Urothelium cell line (cell line): ENCODE data around the gene ZBTB2.

ENCODE experiments used
- DNase-seq: peaks from one replicate; pipeline ENCODE4 v3.0.0; 2011; ENCODE audit warnings: low spot score, mixed read lengths
- FAIRE-seq: peaks from 2 replicates; lab custom pipeline; 2011; peaks lifted over from hg19 to GRCh38; lab: Jason Lieb, UNC

ZBTB2 gene, protein sequence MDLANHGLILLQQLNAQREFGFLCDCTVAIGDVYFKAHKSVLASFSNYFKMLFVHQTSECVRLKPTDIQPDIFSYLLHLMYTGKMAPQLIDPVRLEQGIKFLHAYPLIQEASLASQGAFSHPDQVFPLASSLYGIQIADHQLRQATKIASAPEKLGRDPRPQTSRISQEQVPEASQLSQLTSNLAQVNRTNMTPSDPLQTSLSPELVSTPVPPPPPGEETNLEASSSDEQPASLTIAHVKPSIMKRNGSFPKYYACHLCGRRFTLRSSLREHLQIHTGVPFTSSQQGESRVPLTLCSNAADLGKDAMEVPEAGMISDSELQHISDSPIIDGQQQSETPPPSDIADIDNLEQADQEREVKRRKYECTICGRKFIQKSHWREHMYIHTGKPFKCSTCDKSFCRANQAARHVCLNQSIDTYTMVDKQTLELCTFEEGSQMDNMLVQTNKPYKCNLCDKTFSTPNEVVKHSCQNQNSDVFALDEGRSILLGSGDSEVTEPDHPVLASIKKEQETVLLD

DNA sequence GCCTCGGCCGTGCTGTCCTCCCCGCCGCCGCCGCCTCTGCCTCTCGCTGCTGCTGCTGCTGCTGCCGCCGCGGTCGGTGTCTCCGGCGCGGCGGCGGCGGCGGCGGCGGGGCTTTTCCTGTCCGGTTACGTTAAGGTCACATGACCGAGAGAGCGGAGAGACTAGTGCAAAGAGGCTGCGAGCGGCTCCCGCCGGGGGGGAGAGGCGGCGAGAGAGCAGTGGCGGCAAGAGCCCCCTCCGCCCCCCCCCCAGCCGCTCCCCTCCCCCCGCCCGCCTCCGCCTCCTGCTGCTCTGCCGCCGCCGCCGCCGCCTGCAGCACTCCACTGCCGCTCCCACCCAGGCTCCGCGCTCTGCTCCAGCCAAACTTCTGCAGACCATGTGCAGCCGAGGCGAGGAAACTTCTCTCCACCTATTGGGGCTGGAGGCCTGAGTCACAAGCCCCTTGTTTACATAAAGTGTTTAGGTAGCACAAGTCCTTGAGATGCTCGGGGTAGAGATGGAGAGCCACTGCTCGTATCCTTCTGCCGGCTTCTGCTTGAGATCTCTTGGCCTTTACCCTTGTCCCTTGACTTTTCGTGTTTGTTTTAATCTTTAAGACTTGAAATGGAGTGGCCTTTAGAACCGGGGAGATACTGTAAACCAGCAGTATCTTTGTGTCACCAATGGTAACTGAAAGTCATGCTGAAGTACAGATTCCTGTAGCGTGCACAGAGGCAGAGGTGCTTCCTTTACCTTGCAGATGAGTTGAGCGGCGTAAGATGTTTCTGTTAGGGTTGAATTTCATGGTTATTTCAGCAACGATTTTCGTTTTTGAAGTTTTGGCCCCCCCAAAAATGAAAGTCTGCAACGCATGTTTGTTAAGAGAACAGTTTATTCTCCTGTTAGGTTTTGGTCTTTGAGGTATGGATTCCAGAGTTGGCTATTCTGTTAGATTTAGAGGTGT, at the start of gene ZBTB2:
TSS of gene ZBTB2 (minus strand) at position 89 of the 943 bp plus-strand sequence. CDS start 17,922 bp downstream, outside the sequence.
- DNase-seq: peak; percentile 74
- FAIRE-seq: no peak

DNA sequence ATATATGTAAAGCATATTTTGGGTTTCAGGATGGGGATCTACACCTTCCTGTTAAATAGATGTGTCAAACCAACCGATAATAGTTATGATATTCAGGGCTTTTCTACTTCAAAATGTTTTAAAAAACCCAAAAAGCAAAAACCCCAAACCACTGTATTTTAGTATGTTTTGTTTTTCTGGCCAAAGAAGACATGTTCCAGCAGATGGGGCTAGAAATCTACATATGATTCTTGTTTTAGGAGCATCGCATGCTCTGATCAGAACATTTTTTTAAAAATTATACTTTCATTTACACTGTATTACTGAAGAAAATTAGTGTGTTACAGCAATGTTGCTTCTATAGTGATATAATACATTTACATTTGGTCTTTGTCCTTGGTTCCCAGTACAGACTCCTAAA, 49.6 kb upstream of the ZBTB2 start:
- no peak for FAIRE-seq
- DNase-seq: no peak

DNA sequence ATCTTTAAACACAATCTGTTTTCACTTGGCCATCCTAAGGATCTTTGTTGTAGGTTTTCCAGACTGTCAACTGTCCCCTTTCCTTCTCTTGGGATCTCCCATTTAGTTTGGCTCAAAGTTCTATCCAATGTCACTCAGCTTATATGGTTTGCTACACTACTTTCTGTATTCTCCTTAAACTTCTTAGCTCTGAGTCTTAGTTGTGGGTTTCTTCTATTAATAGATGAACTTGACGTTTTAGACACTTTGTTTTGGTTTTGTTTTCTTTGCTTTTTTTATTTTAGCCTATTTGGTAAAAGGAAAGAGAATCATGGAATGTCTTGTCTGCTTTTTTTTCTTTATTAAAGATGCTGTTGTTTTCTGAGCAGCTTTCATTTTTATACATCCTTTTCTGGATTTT, 49.1 kb upstream of the ZBTB2 start:
- DNase-seq (no peak), FAIRE-seq (no peak)

DNA sequence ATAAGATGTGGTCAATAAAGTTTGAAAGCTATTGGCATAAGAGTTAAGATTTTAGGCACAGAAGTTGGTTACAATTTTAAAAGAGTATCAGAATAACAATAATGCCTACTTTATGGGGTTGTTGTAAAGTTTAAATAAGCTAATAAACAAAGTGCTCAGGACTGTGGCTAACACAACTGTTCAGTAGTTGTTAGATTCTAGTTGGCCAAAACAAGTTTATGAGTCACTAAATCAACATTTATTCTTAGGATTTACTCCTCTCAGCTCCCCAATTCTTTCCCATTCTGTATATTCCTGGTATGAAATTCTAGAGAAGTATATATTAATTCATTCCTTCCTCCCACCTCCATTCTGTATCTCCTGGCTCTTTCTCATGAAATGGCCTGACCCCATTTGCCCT, 46.0 kb upstream of the ZBTB2 start:
- DNase-seq: no peak
- no peak for FAIRE-seq

DNA sequence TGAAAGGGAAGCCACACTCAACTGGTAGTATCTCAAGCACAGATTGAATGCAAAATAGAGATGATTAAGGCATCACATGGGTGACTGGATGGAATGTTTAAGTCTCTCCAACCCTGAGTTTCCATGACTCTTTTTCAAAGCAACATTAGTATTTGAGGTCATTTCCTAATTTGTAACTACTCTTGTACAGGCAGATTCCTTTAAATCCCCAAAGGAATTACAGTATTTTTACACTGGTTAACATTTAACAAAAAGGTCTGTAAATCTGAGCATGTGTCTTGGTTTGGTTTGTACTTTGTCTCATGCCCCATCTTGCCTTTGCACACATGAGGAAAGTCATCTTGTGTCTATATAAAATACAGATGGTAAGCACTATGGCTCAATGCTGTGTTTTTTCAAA, 45.4 kb upstream of the ZBTB2 start:
- FAIRE-seq: no peak
- no peak for DNase-seq

DNA sequence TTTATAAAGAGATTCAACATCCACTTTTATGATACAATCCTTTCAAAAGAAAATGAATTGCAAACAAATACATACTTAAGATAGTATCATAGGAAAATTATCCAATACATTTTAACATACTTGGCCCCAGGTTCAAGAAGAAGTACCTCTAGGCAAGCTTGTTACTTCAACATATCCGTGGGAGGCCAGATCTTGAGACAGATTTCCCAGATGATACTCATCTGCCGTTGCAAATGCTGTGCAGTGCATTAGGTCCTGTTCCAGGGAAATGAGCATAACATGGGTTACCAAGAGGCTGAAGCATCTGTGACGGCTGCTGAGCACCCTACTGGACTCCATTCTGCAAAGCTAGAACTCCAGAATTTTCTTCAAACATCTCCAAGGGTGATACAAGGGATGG, 44.9 kb upstream of the ZBTB2 start:
- no peak for FAIRE-seq

DNA sequence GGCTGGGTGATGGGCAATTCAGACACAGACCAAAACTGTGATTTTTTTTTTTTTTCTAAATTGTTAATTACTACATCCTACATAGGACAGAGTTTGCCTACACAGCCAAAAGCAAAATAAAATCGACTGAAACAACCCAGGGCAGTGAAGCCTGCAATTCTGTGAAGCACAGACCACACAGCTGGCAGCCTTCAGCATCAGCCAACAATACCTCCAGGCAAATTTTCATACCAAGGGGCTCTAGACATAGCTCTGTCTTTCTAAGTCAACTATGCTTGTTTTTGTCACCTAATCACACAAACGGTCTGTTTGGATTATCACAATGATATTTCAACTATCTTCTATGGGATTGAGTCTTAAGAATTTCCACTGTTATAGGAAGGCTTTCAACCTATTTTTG, 43.0 kb upstream of the ZBTB2 start:
- FAIRE-seq: no peak
- no peak for DNase-seq

More for the DNA sequence above, 44.9 kb upstream of the ZBTB2 start:
- DNase-seq: no peak

DNA sequence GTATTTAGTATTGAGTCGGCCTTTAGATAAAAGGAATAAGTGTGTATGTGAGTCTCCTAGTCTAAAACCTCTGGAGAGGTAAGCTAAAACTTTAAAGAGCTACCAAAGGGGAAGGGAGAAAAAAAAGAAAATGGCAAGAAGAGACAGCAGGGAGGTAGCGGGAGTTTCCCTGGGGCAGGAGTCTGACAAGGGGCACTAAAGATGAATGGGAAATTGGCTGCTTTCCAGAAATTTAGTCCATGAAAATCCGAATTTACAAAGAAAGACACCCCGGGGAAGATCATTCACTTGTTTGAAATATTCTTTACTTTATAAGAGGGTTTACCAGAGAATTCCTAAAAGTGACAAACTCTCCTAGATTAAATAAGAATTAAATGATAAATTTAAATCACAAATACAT, 41.3 kb upstream of the ZBTB2 start:
- no peak for FAIRE-seq
- no peak for DNase-seq

DNA sequence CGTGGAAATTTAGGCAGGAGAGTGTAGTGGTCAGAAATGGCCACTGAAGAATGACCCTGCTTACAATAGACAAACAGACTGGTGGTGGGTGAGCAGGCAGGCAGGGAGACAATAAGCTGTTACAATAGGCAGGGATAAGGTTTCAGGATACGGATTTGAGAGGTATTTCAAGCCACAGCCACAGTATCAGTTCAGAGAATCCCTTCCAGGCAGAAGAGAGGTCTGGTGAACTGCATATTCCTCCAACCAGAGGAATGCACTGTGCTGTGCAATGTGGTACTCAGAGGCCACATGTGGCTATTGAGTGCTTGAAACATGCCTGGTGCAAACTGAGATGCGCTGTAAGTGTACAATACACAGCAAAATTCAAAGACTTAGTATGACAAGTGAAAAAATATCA, 40.0 kb upstream of the ZBTB2 start:
- DNase-seq (no peak), FAIRE-seq (no peak)

DNA sequence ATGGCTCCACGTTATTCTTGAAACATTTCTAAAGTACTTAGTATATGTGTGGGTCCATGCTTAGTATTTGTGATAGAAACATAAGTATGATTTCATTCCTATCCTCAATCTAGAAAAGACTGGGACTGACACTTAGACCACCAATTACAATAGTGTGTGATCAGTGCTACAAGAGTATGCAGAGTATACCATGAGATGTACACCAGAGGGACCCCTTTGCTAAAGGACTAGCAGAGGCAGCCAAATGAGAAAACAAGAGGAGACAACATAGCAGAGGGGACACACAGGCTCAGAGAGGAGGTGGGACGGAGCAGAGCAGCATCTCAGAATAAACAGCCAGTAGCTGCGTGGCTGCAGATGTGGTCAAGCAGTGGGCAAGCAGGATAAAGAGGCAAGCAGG, 39.5 kb upstream of the ZBTB2 start:
- no peak for FAIRE-seq
- DNase-seq: no peak

DNA sequence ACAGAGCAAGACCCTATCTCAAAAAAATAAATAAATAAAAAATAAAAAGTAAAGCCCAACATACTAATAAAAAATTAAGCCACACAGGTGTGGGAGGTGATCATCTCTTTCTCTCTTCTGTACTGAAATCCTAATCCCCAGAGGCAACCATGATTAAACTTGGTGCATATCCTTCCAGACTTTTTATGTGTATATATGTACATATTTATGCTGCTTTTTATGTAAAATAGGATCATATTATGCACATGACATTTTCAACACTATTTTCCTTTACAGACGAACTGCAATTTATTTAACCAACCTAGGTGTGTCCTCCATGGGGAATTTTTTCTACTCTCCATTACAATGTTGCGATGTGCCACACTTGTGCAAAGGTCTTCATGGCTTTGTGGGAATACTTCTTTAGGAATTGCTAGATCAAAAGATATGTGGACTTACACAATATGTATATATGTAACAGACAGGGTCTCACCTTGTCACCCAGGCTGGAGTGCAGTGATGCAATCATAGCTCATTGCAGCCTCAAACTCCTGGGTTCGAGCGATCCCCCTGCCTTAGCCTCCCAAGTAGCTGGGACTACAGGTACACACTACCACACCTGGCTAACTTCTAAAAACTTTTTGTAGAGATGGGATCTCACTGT, 36.9 kb upstream of the ZBTB2 start:
- no peak for DNase-seq
- FAIRE-seq: no peak

DNA sequence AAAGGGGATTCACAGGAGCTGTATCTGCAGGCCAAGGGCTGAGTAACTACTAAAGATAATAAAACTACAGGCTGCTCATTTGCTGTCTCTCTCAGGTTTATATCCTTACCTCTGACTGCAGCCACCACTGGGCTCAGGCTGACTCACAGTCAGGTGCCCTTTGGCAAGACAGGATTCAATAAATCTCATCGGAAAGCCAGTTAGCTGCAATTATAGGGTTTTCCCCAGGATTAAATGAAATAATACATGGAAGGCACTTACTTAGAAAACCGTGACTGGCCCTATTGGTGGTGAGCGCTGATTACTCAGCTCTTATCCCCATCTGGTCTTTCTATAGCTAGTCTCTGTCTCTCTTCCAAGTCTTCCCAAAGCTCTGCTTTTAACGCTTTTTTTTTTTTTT, 34.2 kb upstream of the ZBTB2 start:
- FAIRE-seq: no peak
- DNase-seq: no peak

DNA sequence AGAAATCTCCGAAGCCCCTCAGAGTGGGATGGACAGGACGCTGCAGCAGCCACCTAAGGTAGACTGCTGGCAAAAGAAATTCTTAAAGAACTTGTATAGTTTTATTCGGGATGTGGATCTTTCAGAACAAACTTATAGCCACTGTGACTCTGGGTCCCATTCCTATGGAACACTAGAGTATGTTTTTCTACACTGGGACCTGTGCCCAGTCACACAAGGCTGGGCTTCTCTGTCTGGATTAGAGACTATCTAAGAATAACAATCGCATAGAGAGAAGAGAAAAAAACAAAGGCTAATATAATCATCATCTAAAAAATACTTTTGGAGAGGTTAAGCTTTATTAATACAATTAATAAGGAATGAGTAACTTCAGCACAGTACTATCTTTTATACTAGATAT, 31.6 kb upstream of the ZBTB2 start:
- FAIRE-seq (no peak), DNase-seq (no peak)

DNA sequence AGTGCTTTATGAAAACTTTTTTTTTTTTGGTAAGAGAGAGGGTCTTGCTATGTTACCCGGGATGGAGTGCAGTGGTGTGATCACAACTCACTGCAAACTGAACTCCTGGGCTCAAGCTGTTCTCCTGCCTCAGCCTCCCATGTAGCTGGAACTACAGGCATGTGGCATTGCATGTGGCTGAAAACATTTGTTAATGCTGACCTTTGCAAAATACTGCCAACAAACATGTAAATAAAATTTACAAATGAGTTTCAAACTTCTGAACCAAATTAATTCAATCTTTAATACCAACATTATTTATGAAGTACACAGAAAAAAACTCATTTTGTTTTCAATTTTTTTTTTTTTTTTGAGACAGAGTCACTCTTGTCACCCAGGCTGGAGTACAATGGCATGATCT, 26.1 kb upstream of the ZBTB2 start:
- no peak for FAIRE-seq
- DNase-seq: no peak

DNA sequence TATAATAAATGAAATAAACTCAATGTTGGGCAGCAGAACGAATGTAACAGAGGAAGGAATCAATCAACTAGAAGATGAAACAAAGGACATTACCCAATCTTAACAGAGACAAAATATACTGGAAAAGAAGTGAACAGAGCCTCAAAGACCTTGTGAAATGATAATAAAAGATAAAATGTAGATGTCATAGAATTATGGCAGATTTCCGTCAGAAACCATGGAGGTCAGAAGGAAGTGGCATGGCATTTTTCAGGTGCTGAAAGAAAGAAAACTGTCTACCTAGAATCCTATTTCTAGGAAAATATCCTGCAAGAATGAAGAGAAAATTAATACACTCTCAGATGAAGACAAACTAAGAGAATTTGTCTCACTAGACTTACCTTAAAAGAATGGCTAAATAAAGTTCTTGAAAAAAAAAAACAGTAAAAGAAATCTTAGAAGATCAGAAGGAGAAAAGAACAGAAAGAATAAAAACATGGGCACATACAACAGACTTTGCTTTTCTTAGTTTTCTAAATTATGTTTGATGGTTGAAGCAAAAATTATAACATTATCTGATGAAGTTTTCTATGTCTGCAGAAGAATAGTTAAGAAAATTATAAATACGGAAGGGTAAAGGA, 23.4 kb upstream of the ZBTB2 start:
- DNase-seq: no peak
- no peak for FAIRE-seq

DNA sequence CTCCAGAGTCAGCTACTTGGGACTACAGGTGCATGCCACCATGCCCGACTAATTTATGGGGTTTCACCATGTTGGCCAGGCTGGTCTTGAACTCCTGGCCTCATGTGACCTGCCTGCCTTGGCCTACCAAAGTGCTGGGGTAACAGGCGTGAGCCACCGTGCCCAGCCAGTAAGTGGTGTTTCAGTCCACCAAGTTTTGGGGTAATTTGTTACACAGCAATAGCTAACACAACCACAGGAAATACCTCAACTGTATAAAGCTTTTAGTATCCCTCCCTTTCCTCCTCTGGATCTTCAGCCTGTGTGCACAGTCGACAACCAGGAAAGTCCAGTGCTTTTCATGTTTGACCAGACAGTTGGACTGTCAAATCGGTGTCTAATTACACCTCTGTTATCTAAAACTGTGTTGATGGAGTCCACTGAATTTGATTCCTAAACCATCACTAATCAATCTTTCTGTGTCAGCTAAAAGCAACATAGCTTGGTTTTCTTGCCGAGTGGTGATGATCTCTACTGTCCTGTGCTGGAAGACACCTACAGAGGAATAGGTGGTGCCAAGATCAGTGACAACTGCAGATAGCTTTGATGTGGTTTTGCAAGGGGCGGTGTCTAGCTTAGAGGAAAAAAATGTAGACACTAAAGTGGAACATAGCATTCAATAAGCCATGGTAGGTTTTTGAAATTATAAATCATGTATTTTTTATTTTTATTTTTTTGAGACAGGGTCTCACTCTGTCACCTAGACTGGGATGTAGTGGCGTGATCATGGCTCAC, 22.2 kb upstream of the ZBTB2 start:
- no peak for FAIRE-seq
- DNase-seq: no peak

DNA sequence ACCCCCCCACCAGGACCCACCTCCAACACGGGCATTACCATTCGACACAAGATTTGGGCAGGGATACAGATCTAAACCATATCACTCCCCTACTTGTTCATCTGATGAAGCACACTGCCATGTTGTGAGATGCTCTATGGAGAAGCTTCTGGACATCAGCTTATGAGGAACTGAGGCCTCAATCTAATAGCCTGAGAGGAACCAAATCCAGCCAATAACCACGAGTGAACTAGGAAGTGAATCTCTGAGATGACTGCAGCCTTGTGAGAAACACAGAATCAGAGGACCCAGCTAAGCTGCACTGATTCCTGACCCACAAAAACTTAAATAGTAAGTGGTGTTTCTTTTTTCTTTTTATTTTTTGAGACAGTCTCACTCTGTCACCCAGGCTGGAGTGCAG, 21.6 kb upstream of the ZBTB2 start:
- DNase-seq: no peak
- FAIRE-seq: no peak

DNA sequence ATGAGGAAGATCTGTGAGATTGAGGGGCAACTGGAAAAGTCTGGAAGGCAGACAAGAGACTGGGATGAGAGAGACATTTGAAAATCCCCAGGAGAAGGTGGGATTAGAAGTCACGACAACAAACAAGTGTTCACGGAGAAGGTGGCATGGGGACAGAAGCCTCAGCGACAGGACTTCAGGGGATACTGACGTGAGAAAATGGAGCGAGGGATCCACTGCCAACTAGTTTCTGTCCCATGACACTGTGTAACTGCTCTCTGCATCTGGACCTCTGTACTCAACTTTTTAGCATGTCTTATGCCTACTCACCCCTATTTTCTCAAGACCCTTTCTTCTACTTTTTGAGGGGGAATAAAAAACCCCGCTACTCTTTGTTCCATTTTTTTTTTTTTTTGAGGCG, 18.3 kb upstream of the ZBTB2 start:
- no peak for DNase-seq
- FAIRE-seq: no peak

DNA sequence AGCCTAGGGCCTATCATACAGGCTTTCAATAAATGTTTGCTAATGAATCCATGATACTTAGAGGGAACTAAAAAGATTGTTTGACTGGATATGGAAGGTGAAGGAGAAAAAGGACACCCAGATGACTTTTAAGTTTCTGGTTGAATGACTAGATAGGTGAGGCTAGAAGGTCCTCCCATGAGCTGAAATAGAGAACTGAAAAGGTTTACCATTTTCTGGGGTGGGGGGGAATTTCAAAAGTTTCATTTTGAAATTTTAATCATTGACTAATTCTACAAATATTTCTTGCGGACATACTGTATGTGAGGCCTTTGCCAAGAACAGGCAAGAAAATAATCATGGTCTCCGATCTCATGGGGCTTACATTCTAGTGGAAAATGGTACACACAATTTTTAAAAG, 17.9 kb upstream of the ZBTB2 start:
- no peak for FAIRE-seq
- DNase-seq: no peak

DNA sequence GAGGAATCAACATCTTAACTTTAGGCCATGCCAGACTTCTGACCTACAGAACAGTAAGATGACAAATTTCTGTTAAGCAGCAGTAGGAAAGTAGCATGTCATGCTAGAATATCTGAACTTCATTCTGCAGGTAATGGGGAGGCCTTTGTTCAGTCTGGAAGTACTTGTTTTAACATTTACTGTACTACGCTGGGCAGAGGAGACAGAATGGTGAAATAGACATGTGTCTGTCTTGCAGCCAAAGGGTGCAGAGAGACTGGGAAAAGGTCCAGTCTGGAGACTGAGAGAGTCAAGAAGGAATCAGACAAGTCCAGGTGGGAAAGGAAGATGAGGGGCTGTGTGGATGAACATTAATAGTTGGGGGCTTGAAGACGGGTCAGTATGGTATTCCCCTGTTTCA, 17.5 kb upstream of the ZBTB2 start:
- FAIRE-seq (no peak), DNase-seq (no peak)
